NCI-H526 (cell line): ENCODE measurements around the gene NUP155.
"Not testable (repeated sequence)": the region's sequence is repeated elsewhere in the genome, so short reads cannot be mapped to it uniquely, and the experiment has no call there.

ENCODE experiments used
- DNase-seq, 2 experiments: peaks; one replicate each; lab custom pipeline; 2025; lab: John Stamatoyannopoulos, UW

NUP155 gene

GRCh38 chr5:37370864-37371726 lies at the start of gene NUP155:
TSS of gene NUP155 (minus strand) at chr5:37371106. CDS start at chr5:37370977, 129 bp downstream.
- DNase-seq: peak; percentile 95 to 97

GRCh38 chr5:37417347-37417746 lies 46.4 kb upstream of the NUP155 start:
- no peak for DNase-seq

- DNase-seq: not testable (repeated sequence)
Observed at GRCh38 chr5:37415456-37415855, 44.5 kb upstream of the NUP155 start.

- DNase-seq: no peak
Observed at GRCh38 chr5:37412515-37412914, 41.6 kb upstream of the NUP155 start.

GRCh38 chr5:37400501-37400900 lies 29.6 kb upstream of the NUP155 start:
- no peak for DNase-seq

GRCh38 chr5:37396352-37396751 lies 25.4 kb upstream of the NUP155 start:
- no peak for DNase-seq

GRCh38 chr5:37391591-37391990 lies 20.7 kb upstream of the NUP155 start:
- DNase-seq: no peak

GRCh38 chr5:37379100-37379628 lies 8.3 kb upstream of the NUP155 start, which contains the start of gene WDR70:
TSS of gene WDR70 (plus strand) at chr5:37379318. CDS start at chr5:37379368, 50 bp downstream.
- DNase-seq: peak; percentile 90 to 97

- DNase-seq: not testable (repeated sequence)
Observed at GRCh38 chr5:37378066-37378465, 7.2 kb upstream of the NUP155 start.

GRCh38 chr5:37375091-37375490 lies 4.2 kb upstream of the NUP155 start:
- no peak for DNase-seq

- peak in 1 of 2 experiments; percentile 76 for DNase-seq
Observed at GRCh38 chr5:37370550-37370863, 399 bp downstream of the NUP155 start.

GRCh38 chr5:37355161-37355560 lies 15.7 kb downstream of the NUP155 start:
- DNase-seq: no peak

GRCh38 chr5:37342741-37343140 lies 28.2 kb downstream of the NUP155 start:
- not testable (repeated sequence) for DNase-seq

GRCh38 chr5:37334754-37335153 lies 36.2 kb downstream of the NUP155 start:
- DNase-seq: not testable (repeated sequence)

- DNase-seq: no peak
Observed at GRCh38 chr5:37326536-37326935, 44.4 kb downstream of the NUP155 start.

GRCh38 chr5:37323607-37324006 lies 47.3 kb downstream of the NUP155 start:
- DNase-seq: no peak

- DNase-seq: no peak
Observed at GRCh38 chr5:37319037-37319782, 51.7 kb downstream of the NUP155 start.

- no peak for DNase-seq
Observed at GRCh38 chr5:37316027-37316426, 54.9 kb downstream of the NUP155 start.

GRCh38 chr5:37310360-37310759 lies 60.5 kb downstream of the NUP155 start:
- no peak for DNase-seq

- DNase-seq: no peak
Observed at GRCh38 chr5:37308793-37309192, 62.1 kb downstream of the NUP155 start.

- DNase-seq: no peak
Observed at GRCh38 chr5:37304888-37305287, 66.0 kb downstream of the NUP155 start.

GRCh38 chr5:37296313-37296712 lies 74.6 kb downstream of the NUP155 start:
- DNase-seq: not testable (repeated sequence)
